ENCODE measurements around the gene TMEM151B. TPM values are rescaled to one million over a fixed set of nuclear protein-coding genes. Genes with fewer than 3 reads are reported as not detected.

The TMEM151B gene
- total and polyA plus RNA-seq, 7 donors, result 0.04 to 0.07 TPM; not detected in 5

GRCh38 chr6:44235891-44236516 is 34.2 kb upstream of the TMEM151B start:
- WGBS, 3 donors, result 84 to 93% (median 87%) methylated on average over 6 of the region's 6 CpGs
- Histone ChIP-seq H3K27ac (peak overlapping the region; percentile 96), H3K4me3 (no peak overlapping the region), H3K36me3 (ENCODE audit: insufficient read depth in 1 of 2, low read depth in 1 of 2) (peaks cover 2 to 24% of the 10 kb centered on the region in 2 donors), H3K27me3 (ENCODE audit: insufficient read depth in 3 of 3, low read length in 2 of 3) (no peaks in the 10 kb centered on the region), H3K9me3 (no peaks in the 10 kb centered on the region), H3K4me1 (peaks cover 41% of the 10 kb centered on the region)
- DNase-seq, result no peak
- no peak for TF ChIP-seq CTCF (IDR thresholded peaks at IDR 0.05)
- ATAC-seq, result no peak
- intact Hi-C loops (cut with DNase I), result loop anchor here in 1 of 2 donors (2.0 kb wide), 1 partner anchor 63 kb away; no protein-coding TSS in a partner anchor

- intact Hi-C loops (cut with DNase I), result no loop called here
- TF ChIP-seq CTCF (IDR thresholded peaks at IDR 0.05), result no peak
- DNase-seq, result peak; percentile 91 to 96
- Histone ChIP-seq H3K9me3 (no peaks in the 10 kb centered on the region), H3K36me3 (ENCODE audit: insufficient read depth in 1 of 2, low read depth in 1 of 2) (peaks cover 2 to 12% of the 10 kb centered on the region in 2 donors), H3K4me3 (peak overlapping the region; percentile 69), H3K27ac (peak overlapping the region; percentile 96), H3K27me3 (ENCODE audit: insufficient read depth in 3 of 3, low read length in 2 of 3) (no peaks in the 10 kb centered on the region), H3K4me1 (peaks cover 41% of the 10 kb centered on the region)
- 19 to 24% (median 21%) methylated on average over 22 of the region's 22 CpGs for WGBS, 3 donors
- peak; percentile 87 to 92 (median 88) for ATAC-seq
These were observed 33.0 kb upstream of the TMEM151B start for GRCh38 chr6:44237021-44237812.

- DNase-seq, result peak; percentile 88 to 92
- Histone ChIP-seq H3K4me3 (peak overlapping the region; percentile 69), H3K9me3 (no peaks in the 10 kb centered on the region), H3K4me1 (peaks cover 36% of the 10 kb centered on the region), H3K27ac (peak overlapping the region; percentile 96), H3K36me3 (ENCODE audit: insufficient read depth in 1 of 2, low read depth in 1 of 2) (peaks cover 0 to 5% of the 10 kb centered on the region in 2 donors), H3K27me3 (ENCODE audit: insufficient read depth in 3 of 3, low read length in 2 of 3) (no peaks in the 10 kb centered on the region)
- 1 to 4% (median 2%) methylated on average over 35 to 42 of the region's 42 CpGs for WGBS, 3 donors
- intact Hi-C loops (cut with DNase I), result no loop called here
- peak; percentile 97 for TF ChIP-seq CTCF (IDR thresholded peaks at IDR 0.05)
- peak; percentile 78 to 85 (median 83) for ATAC-seq
These were observed 32.3 kb upstream of the TMEM151B start for GRCh38 chr6:44237813-44238433.

- Histone ChIP-seq H3K36me3 (ENCODE audit: insufficient read depth in 1 of 2, low read depth in 1 of 2) (no peaks in the 10 kb centered on the region), H3K4me3 (no peak overlapping the region), H3K9me3 (no peaks in the 10 kb centered on the region), H3K27ac (peak overlapping the region; percentile 96), H3K27me3 (ENCODE audit: insufficient read depth in 3 of 3, low read length in 2 of 3) (no peaks in the 10 kb centered on the region), H3K4me1 (peaks cover 27% of the 10 kb centered on the region)
- no peak for TF ChIP-seq CTCF (IDR thresholded peaks at IDR 0.05)
- DNase-seq (peak in 1 of 2 donors; percentile 12), ATAC-seq (no peak)
- intact Hi-C loops (cut with DNase I), result no loop called here
- 75 to 80% (median 80%) methylated on average over 7 of the region's 7 CpGs for WGBS, 3 donors
These were observed 31.4 kb upstream of the TMEM151B start for GRCh38 chr6:44238687-44239350.
